GM12878 (cell line): Measurements from ENCODE around the gene ELK4. TPM values are rescaled to one million over a fixed set of nuclear protein-coding genes. Genes with fewer than 3 reads are reported as not detected.

Experiments used
- ATAC-seq: fragments of 200-7000 bp; cut with Tn5 transposase; 3 replicates; pipeline ENCODE4 v1.9.1; 2020; ENCODE audit warnings: mild to moderate bottlenecking, moderate library complexity
- BruUV-seq: library from RNA; stranded (reverse); fragments of 400-500 nt; replicated peaks from 2 replicates; lab custom pipeline; 2021; lab: Mats Ljungman, UMichigan
- CTCF ChIA-PET: fragments of 300-600 bp; sonication (Branson Sonifier 250); formaldehyde crosslinking; extraction: SDS; loops from one replicate; lab custom pipeline; 2021; ENCODE audit warnings: inconsistent platforms; lab: Yijun Ruan, JAX
- POLR2A ChIA-PET: fragments of 350-600 bp; formaldehyde crosslinking; extraction: SDS; loops from one replicate; lab custom pipeline; 2021; ENCODE audit warnings: inconsistent platforms; lab: Charles Lee
- RAD21 ChIA-PET: fragments of 300-600 bp; sonication (Branson Sonifier 250); formaldehyde crosslinking; loops from one replicate; lab custom pipeline; 2023; ENCODE audit warnings: antibody characterized with exemption; ENCODE audit not compliant: unreplicated experiment; lab: Charles Lee
- SMC1A ChIA-PET: fragments of 300-600 bp; sonication (Branson Sonifier 250); formaldehyde crosslinking; loops from one replicate; lab custom pipeline; 2023; ENCODE audit not compliant: unreplicated experiment, uncharacterized antibody; lab: Charles Lee
- DNase-seq: peaks from one replicate; pipeline ENCODE4 v3.0.0-alpha.2; 2011; ENCODE audit warnings: low read depth, low spot score
- FAIRE-seq: peaks from 3 replicates; lab custom pipeline; 2011; peaks lifted over from hg19 to GRCh38; lab: Jason Lieb, UNC
- H2AFZ ChIP-seq: 2 replicates; pipeline ENCODE4 v1.6.0; 2011; ENCODE audit warnings: low read depth, low read length, control low read depth; ENCODE audit not compliant: control insufficient read depth
- H3K27ac ChIP-seq: 2 replicates; pipeline ENCODE4 v1.5.1; 2011; ENCODE audit warnings: control low read depth; ENCODE audit not compliant: control insufficient read depth, insufficient read depth
- H3K27me3 ChIP-seq, 2 experiments: replicated peaks in 1 of 2; 2 replicates each; pipeline versions ENCODE4 v1.6.0 to v1.6.1; 2011; ENCODE audit warnings: low read length in 1 of 2; ENCODE audit not compliant: control insufficient read depth in 2 of 2, insufficient read depth in 2 of 2
- H3K36me3 ChIP-seq, 2 experiments: 2 replicates each; pipeline ENCODE4 v1.5.1; 2011; ENCODE audit warnings: low read length in 1 of 2; ENCODE audit not compliant: control insufficient read depth in 2 of 2, insufficient read depth in 2 of 2
- H3K4me1 ChIP-seq: 2 replicates; pipeline ENCODE4 v1.6.1; 2011; ENCODE audit warnings: mild to moderate bottlenecking, low read length, moderate library complexity, mixed read lengths; ENCODE audit not compliant: control insufficient read depth, insufficient read depth
- H3K4me2 ChIP-seq: 2 replicates; pipeline ENCODE4 v1.6.0; 2011; ENCODE audit warnings: control low read depth; ENCODE audit not compliant: control insufficient read depth, insufficient read depth
- H3K4me3 ChIP-seq: fragments of 200-600 bp; sonication (generic); 2 replicates; pipeline ENCODE4 v1.5.1; 2016
- H3K79me2 ChIP-seq: 2 replicates; pipeline ENCODE4 v1.6.0; 2011; ENCODE audit warnings: low read length; ENCODE audit not compliant: control insufficient read depth, insufficient read depth
- H3K9ac ChIP-seq: 2 replicates; pipeline ENCODE4 v1.8.0; 2011; ENCODE audit warnings: low read length, control low read depth, mixed read lengths; ENCODE audit not compliant: control insufficient read depth, insufficient read depth
- H3K9me3 ChIP-seq: replicated peaks from 3 replicates; pipeline ENCODE4 v1.5.1; 2011; ENCODE audit warnings: mild to moderate bottlenecking, low read length; ENCODE audit not compliant: control insufficient read depth, insufficient read depth
- H4K20me1 ChIP-seq: 2 replicates; pipeline ENCODE4 v1.6.0; 2011; ENCODE audit not compliant: control insufficient read depth, insufficient read depth
- BCL11A ChIP-seq: IDR thresholded peaks from 2 replicates; pipeline ENCODE4 v1.6.1; 2011; ENCODE audit warnings: low read depth, low read length
- E4F1 ChIP-seq: fragments of 450-650 bp; IDR thresholded peaks from 2 replicates; pipeline ENCODE4 v1.6.1; 2018; ENCODE audit warnings: borderline replicate concordance, mild to moderate bottlenecking; ENCODE audit not compliant: partially characterized antibody
- EZH2 ChIP-seq: IDR thresholded peaks from 2 replicates; pipeline ENCODE4 v1.6.1; 2012; ENCODE audit warnings: low read depth, mild to moderate bottlenecking, control low read depth, inconsistent platforms, low read length, borderline replicate concordance; ENCODE audit not compliant: control insufficient read depth
- FOS ChIP-seq: IDR thresholded peaks from 3 replicates; pipeline ENCODE4 v1.6.1; 2011; ENCODE audit warnings: borderline replicate concordance; ENCODE audit not compliant: insufficient read length; ENCODE audit errors: extremely low read depth
- LARP7 ChIP-seq: fragments of 450-650 bp; IDR thresholded peaks from 2 replicates; pipeline ENCODE4 v1.6.1; 2017; ENCODE audit warnings: mild to moderate bottlenecking
- PKNOX1 ChIP-seq: fragments of 450-650 bp; IDR thresholded peaks from 2 replicates; pipeline ENCODE4 v1.6.1; 2016; ENCODE audit warnings: mild to moderate bottlenecking
- SMAD5 ChIP-seq: IDR thresholded peaks from 2 replicates; pipeline ENCODE4 v1.6.1; 2016; ENCODE audit warnings: antibody characterized with exemption, low read depth
- STAT1 ChIP-seq: fragments of 450-650 bp; conservative IDR thresholded peaks from 2 replicates; pipeline ENCODE4 v1.6.1; 2014; ENCODE audit warnings: antibody characterized with exemption, mild to moderate bottlenecking
- ZBTB40 ChIP-seq: fragments of 450-650 bp; IDR thresholded peaks from 2 replicates; pipeline ENCODE4 v1.6.1; 2016; ENCODE audit warnings: mild to moderate bottlenecking, moderate library complexity, borderline replicate concordance
- WGBS: methylation state at CpG from one replicate; pipeline ENCODE4 v1.1.6; 2016; ENCODE audit warnings: low lambda C conversion rate; ENCODE audit not compliant: insufficient replicate concordance, insufficient coverage; ENCODE audit errors: missing lambda C conversion rate; 5-methylcytosine and 5-hydroxymethylcytosine counted together
- in situ Hi-C: fragments of 300-500 bp; cut with MboI; formaldehyde crosslinking; loops from 9 replicates; pipeline ENCODE4 v1.14.3; 2018; ENCODE audit warnings: mixed read lengths
- intact Hi-C: fragments of 100-400 bp; cut with micrococcal nuclease; formaldehyde crosslinking; loops from one replicate; pipeline ENCODE4 v1.14.2; 2022; ENCODE audit not compliant: unreplicated experiment
- polyA plus RNA-seq, 11 experiments: library from polyadenylated mRNA; depleted of rRNA in 4 of 11; unstranded in 6 of 11; stranded (reverse) in 5 of 11; fragments of >200 nt; fragmentation: Nextera tagmentation in 4 of 11; fragmentation: Illumina TruSeq in 1 of 11; extraction: Ambion mirVana in 4 of 11; extraction: Trizol in 1 of 11; gene quantifications; 1 replicate in 1 of 11; 2 replicates in 10 of 11; pipeline versions ENCODE4 v1.2.1 to v1.2.3, GENCODE V29; 2011 to 2016; ENCODE audit warnings: inconsistent platforms in 2 of 11, missing spikeins in 2 of 11, low read depth in 1 of 11
- total RNA-seq, 4 experiments: library from RNA; depleted of rRNA in 3 of 4; stranded (reverse); fragments of >200 nt in 3 of 4; fragmentation: Illumina TruSeq in 1 of 4; extraction: Trizol in 1 of 4; gene quantifications; 2 replicates each; pipeline versions ENCODE4 v1.2.1 to v1.2.3, GENCODE V29; 2013 to 2021

ELK4 gene
- total and polyA plus RNA-seq, 10 of the 15 experiments (the other 5 are each of a cell fraction or from before 2014, with no cell fraction given): 5.2 to 71.5 (median 18.5) TPM

GRCh38 chr1:205568469-205569361 is 63.1 kb downstream of the ELK4 start (continued):
- no peak for TF ChIP-seq ZBTB40
- TF ChIP-seq PKNOX1: no peak
- TF ChIP-seq EZH2: no peak
- TF ChIP-seq, all 136 proteins: peak for 0

GRCh38 chr1:205568135-205568468 is 63.7 kb downstream of the ELK4 start:
- no peaks in the 10 kb centered on the region for H3K9me3 ChIP-seq
- in situ Hi-C loops: no loop called here
- H3K79me2 ChIP-seq: no peaks in the 10 kb centered on the region
- no peaks in the 10 kb centered on the region for H3K36me3 ChIP-seq
- intact Hi-C loops: no loop called here
- H3K4me3 ChIP-seq: no peak overlapping the region
- DNase-seq: no peak
- H3K9ac ChIP-seq: no peak overlapping the region
- TF ChIP-seq EZH2 (no peak), LARP7 (no peak), FOS (no peak), E4F1 (no peak), BCL11A (no peak), STAT1 (no peak), SMAD5 (no peak)
- TF ChIP-seq, all 136 proteins: peak for 0
- ATAC-seq (no peak), FAIRE-seq (no peak)
- ChIA-PET CTCF (no interaction called here), POLR2A (no interaction called here), SMC1A (no interaction called here), RAD21 (no interaction called here)
- Histone ChIP-seq H3K4me1 (no peaks in the 10 kb centered on the region), H3K4me2 (no peak overlapping the region), H3K27ac (no peak overlapping the region), H3K27me3 (peaks cover 9 to 17% of the 10 kb centered on the region in 2 experiments), H2AFZ (no peak overlapping the region), H4K20me1 (no peaks in the 10 kb centered on the region)
- no TSS peak for BruUV-seq
- WGBS: 60% methylated on average over 5 of the region's 5 CpGs
